Left lung (tissue), 10 donors: Measurements from ENCODE around the gene ZNF222. TPM values are rescaled to one million over a fixed set of nuclear protein-coding genes. Genes with fewer than 3 reads are reported as not detected.
A peak's percentile ranks its signal among the peaks of the same experiment; 100 is the strongest.

ENCODE experiments used
- ATAC-seq: fragments of 200-7000 bp; cut with Tn5 transposase; one replicate; pipeline ENCODE4 v1.9.1; 2020; ENCODE audit warnings: moderate library complexity
- DNase-seq, 4 donors: peaks; one replicate each; pipeline ENCODE4 v3.0.0-alpha.2; 2013 to 2020
- H3K27ac ChIP-seq, 2 donors: fragments of 200-600 bp; sonication (generic) in 1 of 2; one replicate each; pipeline versions ENCODE4 v1.5.0 to v1.8.0; 2020 to 2021
- H3K27me3 ChIP-seq, 2 donors: fragments of 200-600 bp; sonication (generic) in 1 of 2; one replicate each; pipeline versions ENCODE4 v1.5.0 to v1.8.0; 2020 to 2021
- H3K36me3 ChIP-seq, 2 donors: fragments of 200-600 bp; sonication (generic) in 1 of 2; one replicate each; pipeline versions ENCODE4 v1.5.0 to v1.8.0; 2020 to 2021
- H3K4me1 ChIP-seq, 2 donors: fragments of 200-600 bp; one replicate each; pipeline ENCODE4 v1.8.0; 2021
- H3K4me3 ChIP-seq, 2 donors: fragments of 200-600 bp; sonication (generic) in 1 of 2; one replicate each; pipeline versions ENCODE4 v1.5.0 to v1.8.0; 2020 to 2021; ENCODE audit warnings: mild to moderate bottlenecking in 1 of 2
- H3K9me3 ChIP-seq, 2 donors: fragments of 200-600 bp; sonication (generic) in 1 of 2; one replicate each; pipeline versions ENCODE4 v1.5.0 to v1.8.0; 2020 to 2021
- intact Hi-C, 2 donors: fragments of 100-400 bp; cut with DNase I; formaldehyde crosslinking; loops; one replicate each; pipeline versions ENCODE4 v1.11.2 to v1.14.2; 2022
- polyA plus RNA-seq, 6 donors: library from polyadenylated mRNA; unstranded; fragments of 120-200 nt; gene quantifications; one replicate each; pipeline ENCODE4 v1.2.1, GENCODE V29; 2013; ENCODE audit not compliant: insufficient read length in 6 of 6
- total RNA-seq, 2 donors: library from RNA; stranded (reverse); fragmentation: NEBNext Ultra II Directional; extraction: Animal tissue kit (Norgen Biotek cat#: 25700); gene quantifications; one replicate each; pipeline ENCODE4 v1.2.1, GENCODE V29; 2021
- TF ChIP-seq, protein P1 (sequence below), 2 donors: fragments of 200-600 bp; sonication (generic) in 1 of 2; IDR thresholded peaks; one replicate each; pipeline versions ENCODE4 v1.5.0 to v1.8.0; 2021; ENCODE audit warnings: antibody characterized with exemption in 2 of 2
- donor health status: DM: no; HTN: yes; CAD: no.
- donor health status: DM: no; HTN: no; CAD: no.

Gene ZNF222
- total and polyA plus RNA-seq, 8 donors, result 3.2 to 13.4 (median 10.2) TPM

GRCh38 chr19:44050740-44051649, 25.8 kb downstream of the ZNF222 start:
- H3K27ac ChIP-seq, result peak overlapping the region; percentile 33 to 70
- peaks cover 0 to 28% of the 10 kb centered on the region in 2 donors for H3K27me3 ChIP-seq
- intact Hi-C loops, result no loop called here
- ATAC-seq (peak; percentile 73), DNase-seq (peak in 1 of 4 donors; percentile 43)
- H3K36me3 ChIP-seq, result peaks cover 0 to 12% of the 10 kb centered on the region in 2 donors
- peaks cover 0 to 34% of the 10 kb centered on the region in 2 donors for H3K9me3 ChIP-seq
- TF ChIP-seq, protein P1, sequence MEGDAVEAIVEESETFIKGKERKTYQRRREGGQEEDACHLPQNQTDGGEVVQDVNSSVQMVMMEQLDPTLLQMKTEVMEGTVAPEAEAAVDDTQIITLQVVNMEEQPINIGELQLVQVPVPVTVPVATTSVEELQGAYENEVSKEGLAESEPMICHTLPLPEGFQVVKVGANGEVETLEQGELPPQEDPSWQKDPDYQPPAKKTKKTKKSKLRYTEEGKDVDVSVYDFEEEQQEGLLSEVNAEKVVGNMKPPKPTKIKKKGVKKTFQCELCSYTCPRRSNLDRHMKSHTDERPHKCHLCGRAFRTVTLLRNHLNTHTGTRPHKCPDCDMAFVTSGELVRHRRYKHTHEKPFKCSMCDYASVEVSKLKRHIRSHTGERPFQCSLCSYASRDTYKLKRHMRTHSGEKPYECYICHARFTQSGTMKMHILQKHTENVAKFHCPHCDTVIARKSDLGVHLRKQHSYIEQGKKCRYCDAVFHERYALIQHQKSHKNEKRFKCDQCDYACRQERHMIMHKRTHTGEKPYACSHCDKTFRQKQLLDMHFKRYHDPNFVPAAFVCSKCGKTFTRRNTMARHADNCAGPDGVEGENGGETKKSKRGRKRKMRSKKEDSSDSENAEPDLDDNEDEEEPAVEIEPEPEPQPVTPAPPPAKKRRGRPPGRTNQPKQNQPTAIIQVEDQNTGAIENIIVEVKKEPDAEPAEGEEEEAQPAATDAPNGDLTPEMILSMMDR (IDR thresholded peaks at IDR 0.05), result no peak
- peak overlapping the region; percentile 65 to 89 for H3K4me3 ChIP-seq
- H3K4me1 ChIP-seq, result peaks cover 7 to 17% of the 10 kb centered on the region in 2 donors

DNA sequence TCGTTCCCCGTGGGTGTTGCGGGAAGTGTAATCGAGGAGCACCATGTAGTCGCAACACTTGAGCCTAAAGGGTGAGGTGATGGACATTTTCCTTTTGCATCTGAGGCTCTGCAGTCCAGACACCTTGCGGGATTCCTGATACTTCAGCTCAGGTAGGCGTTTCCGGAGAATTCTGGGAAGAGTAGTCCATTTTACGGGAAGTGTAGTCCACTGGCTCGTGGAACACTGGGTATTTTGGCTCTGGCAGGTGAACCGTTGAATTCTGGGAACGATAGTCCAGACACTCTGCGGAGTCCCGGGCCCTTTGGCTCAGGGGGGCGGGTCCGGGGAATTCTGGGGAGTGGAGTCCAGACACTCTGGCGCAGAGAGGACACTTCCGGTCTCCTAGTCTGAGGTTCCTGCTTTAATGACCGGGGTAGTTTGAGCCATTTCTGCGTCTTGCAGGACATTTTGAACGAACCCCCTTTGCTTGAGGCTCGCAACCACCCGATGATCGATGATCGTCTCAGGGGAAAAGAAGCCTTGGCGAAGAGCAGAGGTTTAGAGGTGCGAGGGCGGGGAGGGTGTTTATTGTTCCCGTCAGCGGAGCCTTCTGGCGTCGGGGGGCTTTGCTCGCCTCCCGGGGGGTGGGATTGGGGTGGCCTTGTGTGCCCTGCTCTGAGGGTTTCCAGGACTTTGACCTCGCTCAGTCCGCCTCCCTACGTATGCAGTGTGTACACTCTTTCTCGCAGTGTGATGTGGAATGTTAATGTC, 26.6 kb downstream of the ZNF222 start, which contains the start of gene ZNF223:
Gene ZNF223, plus strand, starts transcription at position 387 of the 753 bp plus-strand sequence. CDS start 3,141 bp downstream, outside the sequence.
- peaks cover 0 to 28% of the 10 kb centered on the region in 2 donors for H3K27me3 ChIP-seq
- peak within 1 kb of the TSS; percentile 33 to 70 for H3K27ac ChIP-seq
- H3K36me3 ChIP-seq, result peaks cover 0 to 17% of the 10 kb centered on the region in 2 donors
- TF ChIP-seq, protein P1 (IDR thresholded peaks at IDR 0.05), result no peak
- H3K9me3 ChIP-seq, result peaks cover 0 to 35% of the 10 kb centered on the region in 2 donors
- ATAC-seq, result peak; percentile 100
- H3K4me3 ChIP-seq, result peak within 1 kb of the TSS; percentile 65 to 89
- H3K4me1 ChIP-seq, result peaks cover 7 to 17% of the 10 kb centered on the region in 2 donors
- peak; percentile 93 to 96 (median 96) for DNase-seq
- intact Hi-C loops, result no loop called here

DNA sequence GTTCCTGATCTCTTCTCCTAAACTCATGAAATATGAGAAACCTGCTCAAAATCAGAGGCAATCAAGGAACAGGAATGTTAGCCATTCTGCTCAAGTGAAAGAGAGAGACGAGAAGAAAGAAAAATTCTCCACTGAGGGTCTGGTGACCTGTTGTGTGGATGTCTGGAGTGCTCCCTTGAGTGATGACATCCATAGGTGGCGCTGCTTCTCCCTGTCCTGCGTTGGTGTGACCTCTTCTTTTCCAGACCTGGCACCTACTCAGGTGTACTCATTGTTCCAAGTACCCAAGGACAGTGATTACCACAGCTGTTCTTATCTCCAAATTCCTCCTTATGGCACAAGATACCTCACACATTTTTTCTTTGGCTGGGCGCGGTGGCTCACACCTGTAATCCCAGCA, 30.7 kb downstream of the ZNF222 start:
- Histone ChIP-seq H3K27me3 (no peaks in the 10 kb centered on the region), H3K4me3 (no peak overlapping the region), H3K4me1 (peaks cover 7 to 16% of the 10 kb centered on the region in 2 donors), H3K9me3 (peaks cover 0 to 54% of the 10 kb centered on the region in 2 donors), H3K27ac (no peak overlapping the region), H3K36me3 (peaks cover 0 to 57% of the 10 kb centered on the region in 2 donors)
- TF ChIP-seq, protein P1 (IDR thresholded peaks at IDR 0.05), result no peak
- intact Hi-C loops, result no loop called here
- no peak for DNase-seq
- no peak for ATAC-seq

DNA sequence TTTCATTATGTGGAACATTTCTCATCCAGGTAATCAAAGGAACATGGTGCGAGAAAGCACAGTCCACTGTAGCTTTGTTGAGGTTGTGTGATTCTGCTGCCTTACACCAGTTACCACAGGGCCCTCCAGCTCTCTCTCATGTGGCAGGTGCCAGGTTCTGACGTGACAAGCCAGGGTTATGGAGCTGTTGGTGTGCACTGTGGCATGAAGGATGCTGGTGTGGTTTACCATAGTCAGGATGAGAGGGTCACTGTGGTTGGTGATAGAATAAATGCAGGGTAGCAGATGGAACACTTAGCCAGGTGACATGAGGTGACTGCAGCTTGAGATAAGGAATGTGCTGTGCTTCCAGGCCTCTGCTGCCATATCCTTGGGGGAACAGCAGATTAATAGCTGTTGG, 34.0 kb downstream of the ZNF222 start:
- Histone ChIP-seq H3K4me3 (no peak overlapping the region), H3K36me3 (peaks cover 0 to 90% of the 10 kb centered on the region in 2 donors), H3K27me3 (no peaks in the 10 kb centered on the region), H3K4me1 (no peaks in the 10 kb centered on the region), H3K27ac (no peak overlapping the region), H3K9me3 (peaks cover under 1 to 78% of the 10 kb centered on the region in 2 donors)
- DNase-seq, result no peak
- TF ChIP-seq, protein P1 (IDR thresholded peaks at IDR 0.05), result no peak
- intact Hi-C loops, result no loop called here
- no peak for ATAC-seq
